Gastroesophageal sphincter (tissue), 3 donors: Measurements from ENCODE around the gene LECT2.
A peak's percentile ranks its signal among the peaks of the same experiment; 100 is the strongest.

Source experiments
- CTCF ChIP-seq, 4 experiments: fragments of 200-600 bp in 2 of 4; fragments of 450-650 bp in 2 of 4; sonication (generic) in 1 of 4; IDR thresholded peaks; one replicate each; pipeline ENCODE4 v1.5.1; 2017 to 2019; ENCODE audit warnings: antibody characterized with exemption in 4 of 4, mild to moderate bottlenecking in 2 of 4, moderate library complexity in 2 of 4
- EP300 ChIP-seq: sonication (generic); formaldehyde crosslinking; IDR thresholded peaks from one replicate; pipeline ENCODE4 v1.6.1; 2017; ENCODE audit warnings: antibody characterized with exemption, mild to moderate bottlenecking
- POLR2A ChIP-seq, 2 donors: fragments of 450-650 bp; IDR thresholded peaks; one replicate each; pipeline ENCODE4 v1.6.1; 2017; ENCODE audit warnings: antibody characterized with exemption in 2 of 2, mild to moderate bottlenecking in 2 of 2, moderate library complexity in 1 of 2
- POLR2AphosphoS5 ChIP-seq: sonication (generic); formaldehyde crosslinking; IDR thresholded peaks from one replicate; pipeline ENCODE4 v1.6.1; 2017; ENCODE audit warnings: antibody characterized with exemption

GRCh38 chr5:135973323-135974020 lies 18.7 kb upstream of the LECT2 start:
- no peak for TF ChIP-seq POLR2A (IDR thresholded peaks at IDR 0.05)
- TF ChIP-seq CTCF (IDR thresholded peaks at IDR 0.05): no peak
- TF ChIP-seq POLR2AphosphoS5: peak; percentile 49
- TF ChIP-seq EP300: no peak
